Astrocyte (in vitro differentiated cells and primary cell): ENCODE measurements around the gene SCN8A. TPM values are rescaled to one million over a fixed set of nuclear protein-coding genes. Genes with fewer than 3 reads are reported as not detected.

ENCODE experiments used
- DNase-seq: peaks from one replicate; pipeline ENCODE4 v3.0.0-alpha.2; 2010; ENCODE audit warnings: low read depth
- FAIRE-seq: peaks from 2 replicates; lab custom pipeline; 2011; peaks lifted over from hg19 to GRCh38; lab: Jason Lieb, UNC
- H2AFZ ChIP-seq: 2 replicates; pipeline ENCODE4 v1.6.0; 2012; ENCODE audit warnings: low read depth, low read length, inconsistent platforms
- H3K27ac ChIP-seq: 2 replicates; pipeline ENCODE4 v1.5.1; 2011; ENCODE audit warnings: low read depth, low read length, inconsistent platforms
- H3K27me3 ChIP-seq: 2 replicates; pipeline ENCODE4 v1.6.0; 2011; ENCODE audit warnings: low read length, inconsistent platforms; ENCODE audit not compliant: insufficient read depth
- H3K36me3 ChIP-seq: 2 replicates; pipeline ENCODE4 v1.5.1; 2011; ENCODE audit warnings: low read length, inconsistent platforms; ENCODE audit not compliant: insufficient read depth
- H3K4me1 ChIP-seq: 2 replicates; pipeline ENCODE4 v1.5.1; 2011; ENCODE audit warnings: low read length, inconsistent platforms; ENCODE audit not compliant: insufficient read depth
- H3K4me2 ChIP-seq: 2 replicates; pipeline ENCODE4 v1.6.0; 2012; ENCODE audit warnings: low read length, inconsistent platforms
- H3K4me3 ChIP-seq: 2 replicates; pipeline ENCODE4 v1.5.1; 2011; ENCODE audit warnings: low read depth, mild to moderate bottlenecking, low read length, inconsistent platforms; ENCODE audit not compliant: insufficient read depth
- H3K79me2 ChIP-seq: 2 replicates; pipeline ENCODE4 v1.6.0; 2012; ENCODE audit warnings: mild to moderate bottlenecking, low read length, inconsistent platforms; ENCODE audit not compliant: insufficient read depth
- H3K9ac ChIP-seq: 2 replicates; pipeline ENCODE4 v1.6.0; 2012; ENCODE audit warnings: mild to moderate bottlenecking, low read length, inconsistent platforms
- H3K9me3 ChIP-seq: 2 replicates; pipeline ENCODE4 v1.5.1; 2012; ENCODE audit warnings: low read depth, mild to moderate bottlenecking, low read length, inconsistent platforms; ENCODE audit not compliant: insufficient read depth
- H4K20me1 ChIP-seq: 2 replicates; pipeline ENCODE4 v1.6.0; 2012; ENCODE audit warnings: low read length, inconsistent platforms; ENCODE audit not compliant: insufficient read depth
- H3K27ac Mint-ChIP-seq: one replicate; pipeline ENCODE4 v1.8.0; 2021; ENCODE audit warnings: mild to moderate bottlenecking, mixed read lengths; ENCODE audit not compliant: unreplicated experiment
- H3K27me3 Mint-ChIP-seq: one replicate; pipeline ENCODE4 v1.8.0; 2021; ENCODE audit warnings: low read depth, mixed read lengths; ENCODE audit not compliant: unreplicated experiment
- H3K36me3 Mint-ChIP-seq: one replicate; pipeline ENCODE4 v1.8.0; 2021; ENCODE audit warnings: low read depth, mixed read lengths; ENCODE audit not compliant: unreplicated experiment
- H3K4me1 Mint-ChIP-seq: one replicate; pipeline ENCODE4 v1.8.0; 2021; ENCODE audit warnings: low read depth, mixed read lengths; ENCODE audit not compliant: unreplicated experiment
- H3K4me3 Mint-ChIP-seq: one replicate; pipeline ENCODE4 v1.8.0; 2021; ENCODE audit warnings: mild to moderate bottlenecking, moderate library complexity, mixed read lengths; ENCODE audit not compliant: unreplicated experiment
- H3K9me3 Mint-ChIP-seq: one replicate; pipeline ENCODE4 v1.8.0; 2021; ENCODE audit warnings: mild to moderate bottlenecking, mixed read lengths; ENCODE audit not compliant: unreplicated experiment
- CTCF ChIP-seq: IDR thresholded peaks from 2 replicates; pipeline ENCODE4 v1.5.1; 2011; ENCODE audit warnings: low read depth, mild to moderate bottlenecking, inconsistent platforms, low read length, moderate library complexity; ENCODE audit not compliant: insufficient read depth
- EZH2 ChIP-seq: IDR thresholded peaks from 2 replicates; pipeline ENCODE4 v1.6.1; 2012; ENCODE audit warnings: mild to moderate bottlenecking, low read length, inconsistent platforms; ENCODE audit not compliant: insufficient read depth
- total RNA-seq: library from RNA; stranded (reverse); gene quantifications from 2 replicates; pipeline ENCODE4 v1.2.1, GENCODE V29; 2021

Gene SCN8A
- total RNA-seq, 1 donor from 2014 or later, result 6.5 TPM

DNA sequence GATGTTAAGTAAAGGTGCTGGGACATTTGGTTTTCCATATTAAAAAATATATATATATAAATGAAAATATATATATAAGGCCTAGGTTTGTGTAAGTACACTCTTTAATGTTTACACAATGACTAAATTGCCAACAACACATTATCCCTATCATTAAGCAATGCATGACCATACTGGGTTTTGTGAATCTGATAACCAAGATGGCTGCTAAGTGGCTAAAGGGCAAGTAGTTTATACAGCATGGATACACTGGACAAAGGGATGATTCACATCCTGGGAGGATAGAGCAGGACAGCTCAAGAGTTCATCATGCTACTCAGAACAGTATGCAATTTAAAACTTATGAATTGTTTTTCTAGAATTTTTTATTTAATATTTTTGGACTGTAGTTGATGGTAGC lies 168.1 kb downstream of the SCN8A start:
- H3K4me3 ChIP-seq, result no peak overlapping the region
- H3K27ac ChIP-seq, result no peak overlapping the region
- no peaks in the 10 kb centered on the region for H3K27me3 ChIP-seq
- H3K27me3 Mint-ChIP-seq, result no peaks in the 10 kb centered on the region
- no peaks in the 10 kb centered on the region for H3K36me3 ChIP-seq
- no peak overlapping the region for H3K4me2 ChIP-seq
- FAIRE-seq (no peak), DNase-seq (no peak)
- no peaks in the 10 kb centered on the region for H3K79me2 ChIP-seq
- no peak overlapping the region for H2AFZ ChIP-seq
- TF ChIP-seq CTCF (no peak), EZH2 (no peak)
- H3K9me3 ChIP-seq, result no peaks in the 10 kb centered on the region
- no peaks in the 10 kb centered on the region for H3K9me3 Mint-ChIP-seq
- H4K20me1 ChIP-seq, result no peaks in the 10 kb centered on the region
- H3K4me3 Mint-ChIP-seq, result no peak overlapping the region
- peaks cover 11% of the 10 kb centered on the region for H3K36me3 Mint-ChIP-seq
- H3K9ac ChIP-seq, result no peak overlapping the region
- H3K4me1 ChIP-seq, result no peaks in the 10 kb centered on the region
- H3K4me1 Mint-ChIP-seq, result peaks cover 10% of the 10 kb centered on the region
- H3K27ac Mint-ChIP-seq, result no peak overlapping the region

- Mint-ChIP-seq H3K36me3 (peaks cover 11% of the 10 kb centered on the region), H3K27me3 (no peaks in the 10 kb centered on the region), H3K4me1 (peaks cover 5% of the 10 kb centered on the region), H3K4me3 (no peak overlapping the region), H3K27ac (no peak overlapping the region), H3K9me3 (no peaks in the 10 kb centered on the region)
- Histone ChIP-seq H2AFZ (no peak overlapping the region), H3K4me3 (no peak overlapping the region), H4K20me1 (no peaks in the 10 kb centered on the region), H3K36me3 (no peaks in the 10 kb centered on the region), H3K4me2 (no peak overlapping the region), H3K9me3 (no peaks in the 10 kb centered on the region), H3K79me2 (no peaks in the 10 kb centered on the region), H3K27me3 (no peaks in the 10 kb centered on the region), H3K9ac (no peak overlapping the region), H3K4me1 (no peaks in the 10 kb centered on the region), H3K27ac (no peak overlapping the region)
- FAIRE-seq (no peak), DNase-seq (no peak)
- TF ChIP-seq CTCF (no peak), EZH2 (no peak)
Measured at GRCh38 chr12:51759695-51760094, 168.7 kb downstream of the SCN8A start.

GRCh38 chr12:51760231-51760630 lies 169.2 kb downstream of the SCN8A start:
- Mint-ChIP-seq H3K36me3 (peaks cover 11% of the 10 kb centered on the region), H3K9me3 (no peaks in the 10 kb centered on the region), H3K27me3 (no peaks in the 10 kb centered on the region), H3K27ac (no peak overlapping the region), H3K4me1 (peaks cover 3% of the 10 kb centered on the region), H3K4me3 (no peak overlapping the region)
- no peak for DNase-seq
- Histone ChIP-seq H3K9me3 (no peaks in the 10 kb centered on the region), H3K9ac (no peak overlapping the region), H3K4me1 (no peaks in the 10 kb centered on the region), H3K79me2 (no peaks in the 10 kb centered on the region), H3K36me3 (no peaks in the 10 kb centered on the region), H4K20me1 (no peaks in the 10 kb centered on the region), H3K27me3 (no peaks in the 10 kb centered on the region), H3K27ac (no peak overlapping the region), H3K4me3 (no peak overlapping the region), H2AFZ (no peak overlapping the region), H3K4me2 (no peak overlapping the region)
- FAIRE-seq, result no peak
- TF ChIP-seq CTCF (no peak), EZH2 (no peak)
